ENCODE measurements around the gene RIBC2. TPM values are rescaled to one million over a fixed set of nuclear protein-coding genes. Genes with fewer than 3 reads are reported as not detected.
"Not testable (repeated sequence)": the region's sequence is repeated elsewhere in the genome, so short reads cannot be mapped to it uniquely, and the experiment has no call there.

Gene RIBC2, protein sequence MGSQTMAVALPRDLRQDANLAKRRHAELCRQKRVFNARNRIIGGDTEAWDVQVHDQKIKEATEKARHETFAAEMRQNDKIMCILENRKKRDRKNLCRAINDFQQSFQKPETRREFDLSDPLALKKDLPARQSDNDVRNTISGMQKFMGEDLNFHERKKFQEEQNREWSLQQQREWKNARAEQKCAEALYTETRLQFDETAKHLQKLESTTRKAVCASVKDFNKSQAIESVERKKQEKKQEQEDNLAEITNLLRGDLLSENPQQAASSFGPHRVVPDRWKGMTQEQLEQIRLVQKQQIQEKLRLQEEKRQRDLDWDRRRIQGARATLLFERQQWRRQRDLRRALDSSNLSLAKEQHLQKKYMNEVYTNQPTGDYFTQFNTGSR
- not detected in 2 replicates for polyA plus RNA-seq (2012; rRNA removed)
- polyA plus RNA-seq (2012; cell fraction: cytosol; rRNA removed): not detected in 2 replicates
- polyA plus RNA-seq (2012; cell fraction: nucleus; rRNA removed): not detected in 2 replicates

DNA sequence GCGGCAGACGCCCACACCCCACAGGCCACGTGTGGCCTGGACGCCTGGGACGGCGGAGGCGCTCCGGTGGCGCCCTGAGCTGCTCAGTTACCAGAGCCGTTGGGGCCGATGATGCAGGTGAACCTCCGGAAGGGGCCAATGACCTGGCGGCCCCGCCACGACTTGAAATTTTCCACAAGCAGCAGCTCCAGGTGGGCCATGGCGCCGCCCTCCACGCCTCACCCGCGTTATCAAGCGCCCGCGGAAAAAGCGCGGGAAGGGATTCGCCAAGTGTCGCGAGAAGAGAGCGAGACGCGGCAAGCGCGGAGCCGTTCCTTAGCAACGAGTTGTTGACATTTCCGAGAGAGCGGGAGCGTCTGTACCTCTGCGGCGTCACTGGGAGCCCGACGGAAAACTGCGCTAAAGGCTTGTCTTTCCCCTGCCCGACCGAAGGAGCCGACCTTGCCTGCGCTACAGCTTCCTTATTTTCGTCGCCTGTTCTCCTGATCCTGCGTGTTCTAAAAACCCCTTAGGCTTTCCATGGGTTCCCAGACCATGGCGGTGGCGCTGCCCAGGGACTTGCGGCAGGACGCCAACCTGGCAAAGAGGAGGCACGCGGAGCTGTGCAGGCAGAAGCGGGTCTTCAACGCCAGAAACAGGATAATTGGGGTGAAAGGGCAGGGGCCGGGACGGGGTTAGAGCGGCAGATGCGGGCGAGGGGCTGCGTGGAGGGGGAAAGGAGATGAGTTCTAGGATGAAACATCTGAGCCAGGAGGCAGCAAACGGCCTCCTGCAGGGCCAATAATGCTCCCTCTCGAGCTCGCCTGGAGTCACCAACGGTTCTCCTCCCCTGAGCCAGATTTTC lies at the start of gene RIBC2, which contains the start of gene SMC1B:
Gene RIBC2, plus strand, starts transcription at position 326 of the 844 bp plus-strand sequence. Its CDS starts 194 bp downstream, at position 520.
Gene SMC1B, minus strand, starts transcription at position 232 of the 844 bp plus-strand sequence. Its CDS starts 32 bp downstream, at position 200.
- Histone ChIP-seq H3K4me1 (ENCODE audit: control insufficient read depth in 1 of 2, insufficient read depth in 2 of 2, low read depth in 1 of 2, low read length in 1 of 2) (no peaks in the 10 kb centered on the region), H3K9me2 (no peaks in the 10 kb centered on the region), H3K79me2 (ENCODE audit: insufficient read depth) (no peaks in the 10 kb centered on the region), H3K36me3 (replicated peaks in 1 of 2; ENCODE audit: control insufficient read depth in 1 of 2, insufficient read depth in 2 of 2, low read length in 1 of 2) (no peaks in the 10 kb centered on the region), H2AFZ (ENCODE audit: low read depth) (no peak within 1 kb of the TSS), H3K4me3 (ENCODE audit: low read depth in 2 of 2, low read length in 1 of 2) (no peak within 1 kb of the TSS), H3K9me3 (no peaks in the 10 kb centered on the region), H4K20me1 (ENCODE audit: insufficient read depth) (no peaks in the 10 kb centered on the region), H3K27me3 (ENCODE audit: insufficient read depth) (no peaks in the 10 kb centered on the region; the same call in 1 of the 2 replicates), H3K4me2 (no peak within 1 kb of the TSS), H3K9ac (no peak within 1 kb of the TSS), H3K27ac (ENCODE audit: low read depth in 2 of 2, low read length in 1 of 2) (no peak within 1 kb of the TSS), H3F3A (replicated peaks; ENCODE audit: insufficient read depth) (no peaks in the 10 kb centered on the region)
- ChIA-PET POLR2A (no interaction called here), CTCF (no interaction called here)
- DNase-seq: no peak
- 52% methylated on average over 44 of the region's 68 CpGs for WGBS (ENCODE audit: low lambda C conversion rate)
- TF ChIP-seq JUND (IDR thresholded peaks at IDR 0.05): no peak
- TF ChIP-seq NFIC (IDR thresholded peaks at IDR 0.05; ENCODE audit: borderline replicate concordance): no peak
- no peak for TF ChIP-seq GABPA (IDR thresholded peaks at IDR 0.05; ENCODE audit: low read depth)
- TF ChIP-seq ELF1 (IDR thresholded peaks at IDR 0.05): no peak
- TF ChIP-seq, protein P1, sequence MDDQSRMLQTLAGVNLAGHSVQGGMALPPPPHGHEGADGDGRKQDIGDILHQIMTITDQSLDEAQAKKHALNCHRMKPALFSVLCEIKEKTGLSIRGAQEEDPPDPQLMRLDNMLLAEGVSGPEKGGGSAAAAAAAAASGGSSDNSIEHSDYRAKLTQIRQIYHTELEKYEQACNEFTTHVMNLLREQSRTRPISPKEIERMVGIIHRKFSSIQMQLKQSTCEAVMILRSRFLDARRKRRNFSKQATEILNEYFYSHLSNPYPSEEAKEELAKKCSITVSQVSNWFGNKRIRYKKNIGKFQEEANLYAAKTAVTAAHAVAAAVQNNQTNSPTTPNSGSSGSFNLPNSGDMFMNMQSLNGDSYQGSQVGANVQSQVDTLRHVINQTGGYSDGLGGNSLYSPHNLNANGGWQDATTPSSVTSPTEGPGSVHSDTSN (IDR thresholded peaks at IDR 0.05): no peak
- no peak for TF ChIP-seq POLR2AphosphoS5 (IDR thresholded peaks at IDR 0.05; ENCODE audit: low read depth, low read length)

DNA sequence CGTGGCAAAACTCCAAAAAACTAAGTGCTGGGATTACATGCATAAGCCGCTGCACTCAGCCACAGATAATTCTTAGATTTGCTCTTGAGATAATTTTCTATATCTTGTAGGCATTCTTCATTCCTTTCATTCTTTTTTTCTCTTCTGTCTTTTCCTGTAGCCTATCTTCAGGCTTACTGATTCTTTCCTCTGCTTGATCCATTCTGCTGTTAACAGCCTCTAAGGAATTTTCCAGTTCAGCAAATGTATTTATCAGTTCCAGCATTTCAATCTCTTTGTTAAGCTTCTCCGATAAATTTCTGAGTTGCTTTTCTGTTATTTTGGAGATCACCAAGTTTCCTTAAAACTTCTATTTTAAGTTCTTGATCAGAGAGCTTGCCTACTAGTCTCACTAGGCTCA lies 46.8 kb upstream of the RIBC2 start:
- H3K9me3 ChIP-seq: peaks cover 4% of the 10 kb centered on the region; the same call in 1 of the 2 replicates
- DNase-seq: no peak
- TF ChIP-seq, protein P2, sequence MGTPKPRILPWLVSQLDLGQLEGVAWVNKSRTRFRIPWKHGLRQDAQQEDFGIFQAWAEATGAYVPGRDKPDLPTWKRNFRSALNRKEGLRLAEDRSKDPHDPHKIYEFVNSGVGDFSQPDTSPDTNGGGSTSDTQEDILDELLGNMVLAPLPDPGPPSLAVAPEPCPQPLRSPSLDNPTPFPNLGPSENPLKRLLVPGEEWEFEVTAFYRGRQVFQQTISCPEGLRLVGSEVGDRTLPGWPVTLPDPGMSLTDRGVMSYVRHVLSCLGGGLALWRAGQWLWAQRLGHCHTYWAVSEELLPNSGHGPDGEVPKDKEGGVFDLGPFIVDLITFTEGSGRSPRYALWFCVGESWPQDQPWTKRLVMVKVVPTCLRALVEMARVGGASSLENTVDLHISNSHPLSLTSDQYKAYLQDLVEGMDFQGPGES (IDR thresholded peaks at IDR 0.05; ENCODE audit: low read depth, low read length): no peak
- TF ChIP-seq RCOR1 (IDR thresholded peaks at IDR 0.05; ENCODE audit: low read length) (no peak), FOXJ3 (CRISPR knock-in tag; IDR thresholded peaks at IDR 0.05) (no peak), ELF1 (IDR thresholded peaks at IDR 0.05) (no peak)
- TF ChIP-seq, protein P3, sequence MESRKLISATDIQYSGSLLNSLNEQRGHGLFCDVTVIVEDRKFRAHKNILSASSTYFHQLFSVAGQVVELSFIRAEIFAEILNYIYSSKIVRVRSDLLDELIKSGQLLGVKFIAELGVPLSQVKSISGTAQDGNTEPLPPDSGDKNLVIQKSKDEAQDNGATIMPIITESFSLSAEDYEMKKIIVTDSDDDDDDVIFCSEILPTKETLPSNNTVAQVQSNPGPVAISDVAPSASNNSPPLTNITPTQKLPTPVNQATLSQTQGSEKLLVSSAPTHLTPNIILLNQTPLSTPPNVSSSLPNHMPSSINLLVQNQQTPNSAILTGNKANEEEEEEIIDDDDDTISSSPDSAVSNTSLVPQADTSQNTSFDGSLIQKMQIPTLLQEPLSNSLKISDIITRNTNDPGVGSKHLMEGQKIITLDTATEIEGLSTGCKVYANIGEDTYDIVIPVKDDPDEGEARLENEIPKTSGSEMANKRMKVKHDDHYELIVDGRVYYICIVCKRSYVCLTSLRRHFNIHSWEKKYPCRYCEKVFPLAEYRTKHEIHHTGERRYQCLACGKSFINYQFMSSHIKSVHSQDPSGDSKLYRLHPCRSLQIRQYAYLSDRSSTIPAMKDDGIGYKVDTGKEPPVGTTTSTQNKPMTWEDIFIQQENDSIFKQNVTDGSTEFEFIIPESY (IDR thresholded peaks at IDR 0.05; ENCODE audit: borderline replicate concordance, low read depth): no peak
- TF ChIP-seq, protein P4, sequence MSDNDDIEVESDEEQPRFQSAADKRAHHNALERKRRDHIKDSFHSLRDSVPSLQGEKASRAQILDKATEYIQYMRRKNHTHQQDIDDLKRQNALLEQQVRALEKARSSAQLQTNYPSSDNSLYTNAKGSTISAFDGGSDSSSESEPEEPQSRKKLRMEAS (IDR thresholded peaks at IDR 0.05; ENCODE audit: low read depth): no peak
- no peaks in the 10 kb centered on the region for H3K79me2 ChIP-seq (ENCODE audit: insufficient read depth)
- H4K20me1 ChIP-seq (ENCODE audit: insufficient read depth): no peaks in the 10 kb centered on the region
- H3K27me3 ChIP-seq (ENCODE audit: insufficient read depth): no peaks in the 10 kb centered on the region
- H3K9ac ChIP-seq: no peak overlapping the region
- no peak overlapping the region for H3K4me2 ChIP-seq
- no peaks in the 10 kb centered on the region for H3F3A ChIP-seq (replicated peaks; ENCODE audit: insufficient read depth)
- no peak overlapping the region for H2AFZ ChIP-seq (ENCODE audit: low read depth)
- no peak overlapping the region for H3K4me3 ChIP-seq (ENCODE audit: low read depth in 2 of 2, low read length in 1 of 2)
- H3K36me3 ChIP-seq (replicated peaks in 1 of 2; ENCODE audit: control insufficient read depth in 1 of 2, insufficient read depth in 2 of 2, low read length in 1 of 2): no peaks in the 10 kb centered on the region
- WGBS (ENCODE audit: low lambda C conversion rate): 55% methylated on average over 3 of the region's 3 CpGs
- H3K27ac ChIP-seq (ENCODE audit: low read depth in 2 of 2, low read length in 1 of 2): no peak overlapping the region
- ChIA-PET POLR2A (no interaction called here), CTCF (no interaction called here)
- no peaks in the 10 kb centered on the region for H3K9me2 ChIP-seq
- H3K4me1 ChIP-seq (ENCODE audit: control insufficient read depth in 1 of 2, insufficient read depth in 2 of 2, low read depth in 1 of 2, low read length in 1 of 2): no peaks in the 10 kb centered on the region

DNA sequence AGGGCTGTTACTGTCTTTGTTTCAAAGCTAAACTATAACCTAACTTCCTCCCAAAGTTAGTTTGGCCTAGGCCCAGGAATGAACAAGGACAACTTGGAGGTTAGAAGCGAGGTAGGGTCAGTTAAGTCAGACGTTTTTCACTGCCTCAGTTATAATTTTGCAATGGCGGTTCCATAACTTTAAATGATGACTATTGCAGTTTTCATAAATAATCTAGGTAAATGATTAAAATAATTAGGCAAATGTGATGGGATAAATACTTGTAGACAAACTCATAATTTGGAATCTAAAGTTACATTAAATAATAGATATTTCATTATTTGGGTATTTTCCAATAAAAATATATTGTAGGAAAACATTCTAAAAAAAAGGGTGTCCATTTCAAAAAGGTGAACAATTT lies 39.9 kb upstream of the RIBC2 start:
- H3F3A ChIP-seq (replicated peaks; ENCODE audit: insufficient read depth); H3K27me3 ChIP-seq (ENCODE audit: insufficient read depth); DNase-seq; H4K20me1 ChIP-seq (ENCODE audit: insufficient read depth); H3K79me2 ChIP-seq (ENCODE audit: insufficient read depth); H3K9me3 ChIP-seq; H3K9ac ChIP-seq; POLR2A ChIA-PET; H3K36me3 ChIP-seq (replicated peaks in 1 of 2; ENCODE audit: control insufficient read depth in 1 of 2, insufficient read depth in 2 of 2, low read length in 1 of 2); H3K27ac ChIP-seq (ENCODE audit: low read depth in 2 of 2, low read length in 1 of 2); H3K4me1 ChIP-seq (ENCODE audit: control insufficient read depth in 1 of 2, insufficient read depth in 2 of 2, low read depth in 1 of 2, low read length in 1 of 2); H3K4me3 ChIP-seq (ENCODE audit: low read depth in 2 of 2, low read length in 1 of 2); H3K4me2 ChIP-seq; H2AFZ ChIP-seq (ENCODE audit: low read depth); H3K9me2 ChIP-seq: not testable (repeated sequence)
- 50% methylated on average over 3 of the region's 3 CpGs for WGBS (ENCODE audit: low lambda C conversion rate)
- CTCF ChIA-PET: interaction anchor here (0.8 kb wide), 1 partner anchor 19 kb away, joined by 3 read pairs; no protein-coding TSS in a partner anchor

Data from SK-N-SH (cell line).